Hepatocyte (in vitro differentiated cells): ENCODE results near the gene TMEM250. TPM values are rescaled to one million over a fixed set of nuclear protein-coding genes. Genes with fewer than 3 reads are reported as not detected.

ENCODE experiments used
- DNase-seq: peaks from one replicate; pipeline ENCODE4 v3.0.0-alpha.2; 2016; ENCODE audit warnings: low spot score
- H2AFZ ChIP-seq: fragments of 200-600 bp; sonication (generic); 2 replicates; pipeline ENCODE4 v1.6.0; 2016; ENCODE audit warnings: antibody characterized with exemption, mild to moderate bottlenecking
- H3K27ac ChIP-seq: fragments of 200-600 bp; sonication (generic); 2 replicates; pipeline ENCODE4 v1.5.1; 2016; ENCODE audit warnings: mild to moderate bottlenecking
- H3K27me3 ChIP-seq: fragments of 200-600 bp; sonication (generic); 2 replicates; pipeline ENCODE4 v1.6.1; 2016
- H3K36me3 ChIP-seq: fragments of 200-600 bp; sonication (generic); replicated peaks from 2 replicates; pipeline ENCODE4 v1.5.1; 2016; ENCODE audit warnings: low read depth; ENCODE audit not compliant: insufficient read depth
- H3K4me1 ChIP-seq: fragments of 200-600 bp; sonication (generic); 2 replicates; pipeline ENCODE4 v1.5.1; 2016; ENCODE audit warnings: mild to moderate bottlenecking, moderate library complexity; ENCODE audit not compliant: insufficient read depth
- H3K4me2 ChIP-seq: fragments of 200-600 bp; sonication (generic); 2 replicates; pipeline ENCODE4 v1.6.0; 2016
- H3K4me3 ChIP-seq: fragments of 200-600 bp; sonication (generic); 2 replicates; pipeline ENCODE4 v1.5.1; 2016; ENCODE audit warnings: mild to moderate bottlenecking
- H3K79me2 ChIP-seq: fragments of 200-600 bp; sonication (generic); 2 replicates; pipeline ENCODE4 v1.6.0; 2017; ENCODE audit warnings: mild to moderate bottlenecking
- H3K9me2 ChIP-seq: fragments of 200-600 bp; sonication (generic); replicated peaks from 2 replicates; pipeline ENCODE4 v1.6.0; 2017; ENCODE audit warnings: mild to moderate bottlenecking; ENCODE audit not compliant: insufficient read depth
- H3K9me3 ChIP-seq: fragments of 200-600 bp; sonication (generic); 2 replicates; pipeline ENCODE4 v1.5.1; 2016; ENCODE audit warnings: low read depth, mild to moderate bottlenecking
- H4K20me1 ChIP-seq: fragments of 200-600 bp; sonication (generic); 2 replicates; pipeline ENCODE4 v1.6.0; 2016; ENCODE audit warnings: mild to moderate bottlenecking; ENCODE audit not compliant: insufficient read depth, poor library complexity, severe bottlenecking
- CTCF ChIP-seq: fragments of 200-600 bp; sonication (generic); IDR thresholded peaks from 2 replicates; pipeline ENCODE4 v1.5.1; 2016; ENCODE audit warnings: antibody characterized with exemption, mild to moderate bottlenecking; ENCODE audit not compliant: poor library complexity
- EZH2 ChIP-seq: fragments of 200-600 bp; sonication (generic); IDR thresholded peaks from 2 replicates; pipeline ENCODE4 v1.6.1; 2016; ENCODE audit warnings: antibody characterized with exemption, mild to moderate bottlenecking, borderline replicate concordance
- EZH2phosphoT487 ChIP-seq: fragments of 200-600 bp; sonication (generic); IDR thresholded peaks from one replicate; pipeline ENCODE4 v1.6.1; 2018; ENCODE audit warnings: antibody characterized with exemption, mild to moderate bottlenecking, low read depth, moderate library complexity; ENCODE audit not compliant: unreplicated experiment, severe bottlenecking
- WGBS: methylation state at CpG from one replicate; pipeline ENCODE4 v1.1.6; 2016; ENCODE audit warnings: low lambda C conversion rate; ENCODE audit errors: missing lambda C conversion rate; 5-methylcytosine and 5-hydroxymethylcytosine counted together
- polyA plus RNA-seq: library from polyadenylated mRNA; unstranded; fragments of >200 nt; fragmentation: Nextera tagmentation; extraction: Ambion mirVana; gene quantifications from 2 replicates; pipeline ENCODE4 v1.2.1, GENCODE V29; 2016
- total RNA-seq: library from RNA; depleted of rRNA; stranded (reverse); fragments of >200 nt; gene quantifications from 2 replicates; pipeline ENCODE4 v1.2.3, GENCODE V29; 2014

The TMEM250 gene
- total and polyA plus RNA-seq, 2 experiments from 2014 or later, result 37.8 to 47.6 TPM

GRCh38 chr9:136133191-136133958, 14.7 kb upstream of the TMEM250 start:
- H3K27ac ChIP-seq, result no peak overlapping the region
- no peaks in the 10 kb centered on the region for H4K20me1 ChIP-seq
- peak overlapping the region; percentile 100 for H3K4me2 ChIP-seq
- WGBS, result 13% methylated on average over 25 of the region's 69 CpGs
- H3K79me2 ChIP-seq, result no peaks in the 10 kb centered on the region
- H3K36me3 ChIP-seq, result no peaks in the 10 kb centered on the region
- no peaks in the 10 kb centered on the region for H3K9me3 ChIP-seq
- H3K27me3 ChIP-seq, result peaks cover 29% of the 10 kb centered on the region
- peaks cover 12% of the 10 kb centered on the region for H3K4me1 ChIP-seq
- DNase-seq, result peak; percentile 81
- peak overlapping the region; percentile 64 for H3K4me3 ChIP-seq
- no peak for TF ChIP-seq EZH2
- peak; percentile 67 for TF ChIP-seq CTCF
- no peak for TF ChIP-seq EZH2phosphoT487
- H2AFZ ChIP-seq, result peak overlapping the region; percentile 96
- H3K9me2 ChIP-seq, result no peaks in the 10 kb centered on the region

GRCh38 chr9:136132512-136133050, 13.9 kb upstream of the TMEM250 start:
- 62% methylated on average over 40 of the region's 52 CpGs for WGBS
- Histone ChIP-seq H3K79me2 (no peaks in the 10 kb centered on the region), H3K27ac (no peak overlapping the region), H3K4me1 (peaks cover 12% of the 10 kb centered on the region), H3K4me3 (no peak overlapping the region), H3K27me3 (peaks cover 29% of the 10 kb centered on the region), H3K9me2 (no peaks in the 10 kb centered on the region), H4K20me1 (no peaks in the 10 kb centered on the region), H3K9me3 (no peaks in the 10 kb centered on the region), H3K4me2 (peak overlapping the region; percentile 100), H3K36me3 (no peaks in the 10 kb centered on the region), H2AFZ (no peak overlapping the region)
- no peak for TF ChIP-seq EZH2
- no peak for TF ChIP-seq EZH2phosphoT487
- no peak for TF ChIP-seq CTCF
- no peak for DNase-seq

GRCh38 chr9:136131629-136132511, 13.2 kb upstream of the TMEM250 start:
- Histone ChIP-seq H3K4me2 (no peak overlapping the region), H3K4me3 (no peak overlapping the region), H3K9me2 (no peaks in the 10 kb centered on the region), H3K27me3 (peaks cover 22% of the 10 kb centered on the region), H3K9me3 (no peaks in the 10 kb centered on the region), H4K20me1 (no peaks in the 10 kb centered on the region), H2AFZ (no peak overlapping the region), H3K79me2 (no peaks in the 10 kb centered on the region), H3K27ac (no peak overlapping the region), H3K36me3 (no peaks in the 10 kb centered on the region), H3K4me1 (peaks cover 12% of the 10 kb centered on the region)
- WGBS, result 83% methylated on average over 30 of the region's 31 CpGs
- no peak for DNase-seq
- TF ChIP-seq EZH2phosphoT487 (no peak), EZH2 (no peak), CTCF (no peak)
